H1 (cell line): Measurements from ENCODE around the gene CFAP92. TPM values are rescaled to one million over a fixed set of nuclear protein-coding genes. Genes with fewer than 3 reads are reported as not detected.

Experiments used
- CTCF ChIA-PET: fragments of 300-600 bp; sonication (Branson Sonifier 250); formaldehyde crosslinking; loops from one replicate; lab custom pipeline; 2021; ENCODE audit not compliant: partially characterized antibody; lab: Charles Lee
- POLR2A ChIA-PET: fragments of 300-600 bp; sonication (Branson Sonifier 250); formaldehyde crosslinking; loops from one replicate; lab custom pipeline; 2021; ENCODE audit warnings: inconsistent platforms; ENCODE audit not compliant: partially characterized antibody; lab: Charles Lee
- DNase-seq, 2 experiments: peaks; one replicate each; pipeline versions ENCODE4 v3.0.0 to v3.0.0-alpha.2; 2010 to 2022; ENCODE audit warnings: low spot score in 2 of 2, low read depth in 1 of 2, mixed read lengths in 1 of 2
- FAIRE-seq: peaks from 2 replicates; lab custom pipeline; 2011; peaks lifted over from hg19 to GRCh38; lab: Jason Lieb, UNC
- H2AFZ ChIP-seq: 2 replicates; pipeline ENCODE4 v1.8.1; 2012; ENCODE audit warnings: low read length, inconsistent platforms
- H2AK5ac ChIP-seq: 2 replicates; pipeline ENCODE4 v1.6.1; 2013; ENCODE audit warnings: low read depth, low read length
- H2BK120ac ChIP-seq: replicated peaks from 2 replicates; pipeline ENCODE3; 2013; ENCODE audit warnings: low read depth, low read length, inconsistent platforms
- H2BK12ac ChIP-seq: 2 replicates; pipeline ENCODE4 v1.6.1; 2013; ENCODE audit warnings: low read depth, low read length
- H2BK15ac ChIP-seq: 2 replicates; pipeline ENCODE4 v1.6.1; 2013; ENCODE audit warnings: low read length
- H2BK20ac ChIP-seq: 2 replicates; pipeline ENCODE4 v1.6.1; 2013; ENCODE audit warnings: low read length
- H2BK5ac ChIP-seq: 2 replicates; pipeline ENCODE4 v1.6.1; 2013; ENCODE audit warnings: low read depth, low read length
- H3K14ac ChIP-seq: 2 replicates; pipeline ENCODE4 v1.6.1; 2013; ENCODE audit warnings: inconsistent platforms; ENCODE audit not compliant: insufficient read length
- H3K18ac ChIP-seq: 2 replicates; pipeline ENCODE4 v1.6.1; 2013; ENCODE audit warnings: low read length; ENCODE audit errors: extremely low read depth
- H3K23ac ChIP-seq: 2 replicates; pipeline ENCODE4 v1.6.1; 2013; ENCODE audit warnings: inconsistent platforms; ENCODE audit not compliant: insufficient read length
- H3K23me2 ChIP-seq: 2 replicates; pipeline ENCODE4 v1.6.1; 2013; ENCODE audit warnings: low read depth, low read length
- H3K27ac ChIP-seq: 2 replicates; pipeline ENCODE4 v1.6.1; 2011; ENCODE audit warnings: low read depth, low read length, inconsistent platforms
- H3K27me3 ChIP-seq, 4 experiments: replicated peaks in 1 of 4; 1 replicate in 1 of 4; 2 replicates in 3 of 4; pipeline versions ENCODE4 v1.6.1 to v1.8.1; 2011 to 2013; ENCODE audit warnings: low read length in 3 of 4, mild to moderate bottlenecking in 3 of 4, inconsistent platforms in 2 of 4, mixed read lengths in 2 of 4, moderate library complexity in 1 of 4; ENCODE audit not compliant: control insufficient read depth in 3 of 4, insufficient read depth in 3 of 4; ENCODE audit errors: extremely low read depth in 1 of 4
- H3K36me3 ChIP-seq, 4 experiments: 2 replicates each; pipeline versions ENCODE4 v1.6.1 to v1.8.1; 2011 to 2013; ENCODE audit warnings: mild to moderate bottlenecking in 4 of 4, low read length in 3 of 4, moderate library complexity in 2 of 4, control low read depth in 1 of 4, inconsistent platforms in 1 of 4; ENCODE audit not compliant: insufficient read depth in 4 of 4, control insufficient read depth in 2 of 4
- H3K4ac ChIP-seq: replicated peaks from 2 replicates; pipeline ENCODE3; 2013; ENCODE audit warnings: low read length, low read depth, mixed read lengths, inconsistent platforms; ENCODE audit not compliant: insufficient read length
- H3K4me1 ChIP-seq, 4 experiments: replicated peaks in 1 of 4; 1 replicate in 1 of 4; 2 replicates in 3 of 4; pipeline versions ENCODE4 v1.6.1 to v1.8.1; 2011 to 2013; ENCODE audit warnings: low read length in 3 of 4, inconsistent platforms in 2 of 4, mixed read lengths in 1 of 4; ENCODE audit not compliant: insufficient read depth in 4 of 4, control insufficient read depth in 3 of 4
- H3K4me2 ChIP-seq, 2 experiments: 2 replicates each; pipeline versions ENCODE4 v1.6.1 to v1.8.1; 2011 to 2013; ENCODE audit warnings: low read depth in 2 of 2, low read length in 2 of 2, control low read depth in 1 of 2, inconsistent platforms in 1 of 2, mild to moderate bottlenecking in 1 of 2; ENCODE audit not compliant: insufficient read depth in 1 of 2
- H3K4me3 ChIP-seq, 4 experiments: fragments of 200-600, 300-600 bp in 1 of 4; sonication (generic), shearing (Covaris generic), sonication (Bioruptor Twin) in 1 of 4; 2 replicates each; pipeline versions ENCODE4 v1.5.1 to v1.8.1; 2011 to 2016; ENCODE audit warnings: low read length in 4 of 4, low read depth in 3 of 4, control low read depth in 2 of 4, inconsistent platforms in 2 of 4, mild to moderate bottlenecking in 2 of 4, mixed read lengths in 1 of 4, moderate library complexity in 1 of 4; ENCODE audit not compliant: insufficient read depth in 2 of 4; ENCODE audit errors: extremely low read depth in 1 of 4
- H3K56ac ChIP-seq: replicated peaks from 2 replicates; pipeline ENCODE3; 2013; ENCODE audit warnings: low read depth, mild to moderate bottlenecking, mixed read lengths, low read length, inconsistent platforms; ENCODE audit not compliant: insufficient read length
- H3K79me1 ChIP-seq: 2 replicates; pipeline ENCODE4 v1.6.1; 2013; ENCODE audit warnings: low read depth, low read length, control low read depth
- H3K79me2 ChIP-seq, 2 experiments: 2 replicates each; pipeline versions ENCODE4 v1.6.1 to v1.8.1; 2012 to 2013; ENCODE audit warnings: low read length in 2 of 2, mild to moderate bottlenecking in 2 of 2, inconsistent platforms in 1 of 2; ENCODE audit not compliant: insufficient read depth in 2 of 2, control insufficient read depth in 1 of 2
- H3K9ac ChIP-seq, 4 experiments: replicated peaks in 1 of 4; 1 replicate in 1 of 4; 2 replicates in 3 of 4; pipeline versions ENCODE4 v1.6.1 to v1.8.1; 2011 to 2013; ENCODE audit warnings: low read depth in 3 of 4, low read length in 3 of 4, control low read depth in 2 of 4, mild to moderate bottlenecking in 2 of 4, moderate library complexity in 2 of 4, inconsistent platforms in 1 of 4; ENCODE audit errors: extremely low read depth in 1 of 4
- H3K9me3 ChIP-seq, 2 experiments: 2 replicates each; pipeline versions ENCODE4 v1.6.1 to v1.8.1; 2012 to 2013; ENCODE audit warnings: mild to moderate bottlenecking in 2 of 2, moderate library complexity in 2 of 2, control low read depth in 1 of 2, inconsistent platforms in 1 of 2, low read depth in 1 of 2, low read length in 1 of 2, mixed read lengths in 1 of 2; ENCODE audit not compliant: insufficient read depth in 2 of 2
- H4K20me1 ChIP-seq, 2 experiments: replicated peaks in 1 of 2; 2 replicates each; pipeline versions ENCODE3 to v1.8.1; 2011 to 2013; ENCODE audit warnings: inconsistent platforms in 2 of 2, low read length in 2 of 2, mild to moderate bottlenecking in 1 of 2; ENCODE audit not compliant: insufficient read depth in 2 of 2, control insufficient read depth in 1 of 2
- H4K5ac ChIP-seq: 2 replicates; pipeline ENCODE4 v1.6.1; 2013; ENCODE audit warnings: low read length, low read depth, mixed read lengths, inconsistent platforms; ENCODE audit not compliant: insufficient read length
- H4K8ac ChIP-seq: 2 replicates; pipeline ENCODE4 v1.8.0; 2013; ENCODE audit warnings: mild to moderate bottlenecking, moderate library complexity, low read length, inconsistent platforms; ENCODE audit not compliant: insufficient read depth; ENCODE audit errors: extremely low read depth
- H4K91ac ChIP-seq: replicated peaks from 2 replicates; pipeline ENCODE3; 2013; ENCODE audit warnings: low read length, mixed read lengths, inconsistent platforms; ENCODE audit not compliant: insufficient read length
- ASH2L ChIP-seq: fragments of 200-600, 300-600 bp; sonication (generic); IDR thresholded peaks from one replicate; pipeline ENCODE4 v1.7.1; 2017; ENCODE audit warnings: low read length
- BACH1 ChIP-seq: IDR thresholded peaks from 2 replicates; pipeline ENCODE4 v1.6.1; 2012; ENCODE audit warnings: low read length, improper control_type of control experiment
- CBX5 ChIP-seq: fragments of 300-800, 300-1000 bp; sonication (generic); IDR thresholded peaks from 2 replicates; pipeline ENCODE4 v1.7.1; 2016; ENCODE audit warnings: antibody characterized with exemption, low read length, low read depth
- CBX8 ChIP-seq: fragments of 300-800, 300-1000 bp; sonication (generic); IDR thresholded peaks from 2 replicates; pipeline ENCODE4 v1.7.1; 2016; ENCODE audit warnings: low read depth, low read length, borderline replicate concordance
- JUN ChIP-seq: IDR thresholded peaks from 2 replicates; pipeline ENCODE4 v1.6.1; 2011; ENCODE audit warnings: low read depth, mild to moderate bottlenecking, improper control_type of control experiment, low read length
- KDM4A ChIP-seq: IDR thresholded peaks from one replicate; pipeline ENCODE4 v1.7.1; 2012; ENCODE audit warnings: low read depth, mild to moderate bottlenecking, moderate library complexity, low read length, inconsistent platforms; ENCODE audit not compliant: severe bottlenecking
- MAFK ChIP-seq: IDR thresholded peaks from 2 replicates; pipeline ENCODE4 v1.6.1; 2012; ENCODE audit warnings: low read depth, mild to moderate bottlenecking, improper control_type of control experiment, low read length
- SIRT6 ChIP-seq: IDR thresholded peaks from one replicate; pipeline ENCODE4 v1.7.1; 2012; ENCODE audit warnings: low read length, inconsistent platforms
- SUZ12 ChIP-seq: fragments of 200-600 bp; sonication (generic); IDR thresholded peaks from 2 replicates; pipeline ENCODE4 v1.6.1; 2012; ENCODE audit warnings: mild to moderate bottlenecking, inconsistent platforms, low read length, moderate library complexity, mixed read lengths
- TAF7 ChIP-seq: optimal IDR thresholded peaks from 2 replicates; pipeline ENCODE3; 2011; ENCODE audit warnings: low read depth, mild to moderate bottlenecking, inconsistent platforms, low read length, moderate library complexity, borderline replicate concordance
- WGBS, 2 experiments: shearing (Covaris generic) in 1 of 2; methylation state at CpG; one replicate each; pipeline versions ENCODE4 v1.1.6 to v1.1.7; 2013 to 2015; ENCODE audit warnings: low lambda C conversion rate in 2 of 2, mixed read lengths in 2 of 2, inconsistent platforms in 1 of 2, low coverage in 1 of 2, missing lambda C conversion rate in 1 of 2; ENCODE audit not compliant: insufficient replicate concordance in 2 of 2, insufficient coverage in 1 of 2, insufficient read length in 1 of 2; ENCODE audit errors: extremely low coverage in 1 of 2, missing lambda C conversion rate in 1 of 2; 5-methylcytosine and 5-hydroxymethylcytosine counted together
- polyA plus RNA-seq, 7 experiments: library from polyadenylated mRNA; depleted of rRNA in 3 of 7; stranded (reverse) in 5 of 7; unstranded in 2 of 7; fragments of >200 nt in 5 of 7; fragments of 200-250 nt in 2 of 7; gene quantifications; 1 replicate in 5 of 7; 2 replicates in 1 of 7; 4 replicates in 1 of 7; pipeline versions ENCODE4 v1.2.1 to v1.2.3, GENCODE V29; 2011 to 2013; ENCODE audit warnings: missing spikeins in 2 of 7, mixed read lengths in 2 of 7
- total RNA-seq: library from RNA; stranded (reverse); fragmentation: NEBNext Ultra II Directional; extraction: Animal tissue kit (Norgen Biotek cat#: 25700); gene quantifications from 2 replicates; pipeline ENCODE4 v1.2.1, GENCODE V29; 2021
- TF ChIP-seq, protein P1 (sequence below): IDR thresholded peaks from 2 replicates; pipeline ENCODE4 v1.6.1; 2011; ENCODE audit warnings: low read depth, mild to moderate bottlenecking, low read length; ENCODE audit not compliant: insufficient read depth
- TF ChIP-seq, protein P2 (sequence below): IDR thresholded peaks from 2 replicates; pipeline ENCODE4 v1.6.1; 2012; ENCODE audit warnings: inconsistent platforms

CFAP92 gene
- total and polyA plus RNA-seq, 2 of the 8 experiments (the other 6 are each of a cell fraction or from before 2014, with no cell fraction given), result 0.77 to 2.0 TPM

DNA sequence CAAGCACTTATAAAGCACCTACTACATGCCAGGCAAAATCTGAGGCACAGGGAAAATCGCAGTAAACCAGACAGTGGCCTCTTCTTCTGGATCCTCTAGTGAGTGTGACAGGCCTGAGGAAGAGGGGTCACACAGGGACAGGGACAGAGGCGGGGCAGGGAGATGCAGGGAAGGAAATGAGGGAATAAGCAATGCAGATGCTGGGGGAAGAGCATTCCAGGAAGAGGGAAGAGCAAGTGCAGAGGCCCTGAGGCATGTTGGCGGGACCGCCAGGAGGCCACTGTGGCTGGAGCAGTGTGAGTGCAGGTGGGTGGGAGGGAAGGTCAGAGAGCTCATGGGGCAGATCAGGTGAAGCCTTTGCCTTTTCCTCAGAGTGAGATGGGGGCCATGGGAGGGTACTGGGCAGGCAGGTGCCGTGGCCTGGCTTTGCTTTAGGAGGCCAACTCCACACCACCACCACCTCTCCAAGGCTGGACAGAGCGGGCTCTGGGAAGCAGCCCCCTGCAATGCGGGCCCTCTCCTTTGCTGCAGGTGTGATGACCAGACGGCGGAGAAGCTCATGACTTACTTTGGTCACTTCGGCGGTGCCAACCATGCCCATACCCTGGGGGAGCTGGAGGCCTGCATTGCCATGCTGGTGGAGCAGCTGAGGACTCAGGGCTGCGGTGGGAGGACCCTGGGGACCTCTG, 39.9 kb upstream of the CFAP92 start:
- H3K23ac ChIP-seq, result no peak overlapping the region
- H3K14ac ChIP-seq, result no peak overlapping the region
- H3K56ac ChIP-seq, result no peak overlapping the region
- no peak for DNase-seq
- CTCF ChIA-PET, result interaction anchor here (1.2 to 5.7 kb wide), 3 partner anchors 11 to 64 kb away, joined by 3 to 28 read pairs (median 7); no protein-coding TSS in a partner anchor
- no peak overlapping the region for H2BK20ac ChIP-seq
- H3K23me2 ChIP-seq, result no peaks in the 10 kb centered on the region
- POLR2A ChIA-PET, result interaction anchor here (1.4 kb wide), 1 partner anchor 40 kb away, joined by 3 read pairs; the partner anchor contains the start of gene CFAP92
- no peaks in the 10 kb centered on the region for H3K9me3 ChIP-seq
- H4K20me1 ChIP-seq, result no peaks in the 10 kb centered on the region
- H3K4me1 ChIP-seq, result peaks cover 0 to 4% (median 0%) of the 10 kb centered on the region in 4 experiments; a peak in 2 of 7 replicates
- no peak overlapping the region for H3K4ac ChIP-seq
- no peak overlapping the region for H3K9ac ChIP-seq
- H3K79me2 ChIP-seq, result no peaks in the 10 kb centered on the region
- 0 out of 2 replicates have a peak overlapping the region, but pooled peaks have one; percentile 5 for H4K8ac ChIP-seq
- H4K5ac ChIP-seq, result no peak overlapping the region
- H4K91ac ChIP-seq, result no peak overlapping the region
- FAIRE-seq, result no peak
- no peak overlapping the region for H3K4me2 ChIP-seq
- H2BK15ac ChIP-seq, result no peak overlapping the region
- no peak overlapping the region for H2BK12ac ChIP-seq
- H3K36me3 ChIP-seq, result no peaks in the 10 kb centered on the region
- H3K79me1 ChIP-seq, result no peaks in the 10 kb centered on the region
- no peaks in the 10 kb centered on the region for H3K27me3 ChIP-seq
- H2AFZ ChIP-seq, result no peak overlapping the region
- H3K27ac ChIP-seq, result no peak overlapping the region
- H2BK120ac ChIP-seq, result no peak overlapping the region
- H3K4me3 ChIP-seq, result no peak overlapping the region
- WGBS, 2 experiments, result 87% methylated on average over 12 of the region's 12 CpGs; no CpG with 5 or more reads in 1 of the 2 experiments
- TF ChIP-seq CBX5 (no peak), MAFK (no peak), SIRT6 (no peak), JUN (no peak), TAF7 (no peak), KDM4A (no peak), BACH1 (no peak), ASH2L (no peak), CBX8 (no peak), SUZ12 (no peak)
- TF ChIP-seq, protein P1, sequence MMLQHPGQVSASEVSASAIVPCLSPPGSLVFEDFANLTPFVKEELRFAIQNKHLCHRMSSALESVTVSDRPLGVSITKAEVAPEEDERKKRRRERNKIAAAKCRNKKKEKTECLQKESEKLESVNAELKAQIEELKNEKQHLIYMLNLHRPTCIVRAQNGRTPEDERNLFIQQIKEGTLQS, result no peak
- TF ChIP-seq, protein P2, sequence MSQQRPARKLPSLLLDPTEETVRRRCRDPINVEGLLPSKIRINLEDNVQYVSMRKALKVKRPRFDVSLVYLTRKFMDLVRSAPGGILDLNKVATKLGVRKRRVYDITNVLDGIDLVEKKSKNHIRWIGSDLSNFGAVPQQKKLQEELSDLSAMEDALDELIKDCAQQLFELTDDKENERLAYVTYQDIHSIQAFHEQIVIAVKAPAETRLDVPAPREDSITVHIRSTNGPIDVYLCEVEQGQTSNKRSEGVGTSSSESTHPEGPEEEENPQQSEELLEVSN, result no peak
- TF ChIP-seq, all 59 proteins: peak for 0
- no peak overlapping the region for H3K18ac ChIP-seq
- H2BK5ac ChIP-seq, result no peak overlapping the region
- H2AK5ac ChIP-seq, result no peak overlapping the region
